H1 (cell line): ENCODE results near the gene ENO4. TPM values are rescaled to one million over a fixed set of nuclear protein-coding genes. Genes with fewer than 3 reads are reported as not detected.

Source experiments
- CTCF ChIA-PET: fragments of 300-600 bp; sonication (Branson Sonifier 250); formaldehyde crosslinking; loops from one replicate; lab custom pipeline; 2021; ENCODE audit not compliant: partially characterized antibody; lab: Charles Lee
- POLR2A ChIA-PET: fragments of 300-600 bp; sonication (Branson Sonifier 250); formaldehyde crosslinking; loops from one replicate; lab custom pipeline; 2021; ENCODE audit warnings: inconsistent platforms; ENCODE audit not compliant: partially characterized antibody; lab: Charles Lee
- DNase-seq, 2 experiments: peaks; one replicate each; pipeline versions ENCODE4 v3.0.0 to v3.0.0-alpha.2; 2010 to 2022; ENCODE audit warnings: low spot score in 2 of 2, low read depth in 1 of 2, mixed read lengths in 1 of 2
- FAIRE-seq: peaks from 2 replicates; lab custom pipeline; 2011; peaks lifted over from hg19 to GRCh38; lab: Jason Lieb, UNC
- H2AFZ ChIP-seq: 2 replicates; pipeline ENCODE4 v1.8.1; 2012; ENCODE audit warnings: low read length, inconsistent platforms
- H2AK5ac ChIP-seq: 2 replicates; pipeline ENCODE4 v1.6.1; 2013; ENCODE audit warnings: low read depth, low read length
- H2BK120ac ChIP-seq: replicated peaks from 2 replicates; pipeline ENCODE3; 2013; ENCODE audit warnings: low read depth, low read length, inconsistent platforms
- H2BK12ac ChIP-seq: 2 replicates; pipeline ENCODE4 v1.6.1; 2013; ENCODE audit warnings: low read depth, low read length
- H2BK15ac ChIP-seq: 2 replicates; pipeline ENCODE4 v1.6.1; 2013; ENCODE audit warnings: low read length
- H2BK20ac ChIP-seq: 2 replicates; pipeline ENCODE4 v1.6.1; 2013; ENCODE audit warnings: low read length
- H2BK5ac ChIP-seq: 2 replicates; pipeline ENCODE4 v1.6.1; 2013; ENCODE audit warnings: low read depth, low read length
- H3K14ac ChIP-seq: 2 replicates; pipeline ENCODE4 v1.6.1; 2013; ENCODE audit warnings: inconsistent platforms; ENCODE audit not compliant: insufficient read length
- H3K18ac ChIP-seq: 2 replicates; pipeline ENCODE4 v1.6.1; 2013; ENCODE audit warnings: low read length; ENCODE audit errors: extremely low read depth
- H3K23ac ChIP-seq: 2 replicates; pipeline ENCODE4 v1.6.1; 2013; ENCODE audit warnings: inconsistent platforms; ENCODE audit not compliant: insufficient read length
- H3K23me2 ChIP-seq: 2 replicates; pipeline ENCODE4 v1.6.1; 2013; ENCODE audit warnings: low read depth, low read length
- H3K27ac ChIP-seq: 2 replicates; pipeline ENCODE4 v1.6.1; 2011; ENCODE audit warnings: low read depth, low read length, inconsistent platforms
- H3K27me3 ChIP-seq, 4 experiments: replicated peaks in 1 of 4; 1 replicate in 1 of 4; 2 replicates in 3 of 4; pipeline versions ENCODE4 v1.6.1 to v1.8.1; 2011 to 2013; ENCODE audit warnings: low read length in 3 of 4, mild to moderate bottlenecking in 3 of 4, inconsistent platforms in 2 of 4, mixed read lengths in 2 of 4, moderate library complexity in 1 of 4; ENCODE audit not compliant: control insufficient read depth in 3 of 4, insufficient read depth in 3 of 4; ENCODE audit errors: extremely low read depth in 1 of 4
- H3K36me3 ChIP-seq, 4 experiments: 2 replicates each; pipeline versions ENCODE4 v1.6.1 to v1.8.1; 2011 to 2013; ENCODE audit warnings: mild to moderate bottlenecking in 4 of 4, low read length in 3 of 4, moderate library complexity in 2 of 4, control low read depth in 1 of 4, inconsistent platforms in 1 of 4; ENCODE audit not compliant: insufficient read depth in 4 of 4, control insufficient read depth in 2 of 4
- H3K4ac ChIP-seq: replicated peaks from 2 replicates; pipeline ENCODE3; 2013; ENCODE audit warnings: low read length, low read depth, mixed read lengths, inconsistent platforms; ENCODE audit not compliant: insufficient read length
- H3K4me1 ChIP-seq, 4 experiments: replicated peaks in 1 of 4; 1 replicate in 1 of 4; 2 replicates in 3 of 4; pipeline versions ENCODE4 v1.6.1 to v1.8.1; 2011 to 2013; ENCODE audit warnings: low read length in 3 of 4, inconsistent platforms in 2 of 4, mixed read lengths in 1 of 4; ENCODE audit not compliant: insufficient read depth in 4 of 4, control insufficient read depth in 3 of 4
- H3K4me2 ChIP-seq, 2 experiments: 2 replicates each; pipeline versions ENCODE4 v1.6.1 to v1.8.1; 2011 to 2013; ENCODE audit warnings: low read depth in 2 of 2, low read length in 2 of 2, control low read depth in 1 of 2, inconsistent platforms in 1 of 2, mild to moderate bottlenecking in 1 of 2; ENCODE audit not compliant: insufficient read depth in 1 of 2
- H3K4me3 ChIP-seq, 4 experiments: fragments of 200-600, 300-600 bp in 1 of 4; sonication (generic), shearing (Covaris generic), sonication (Bioruptor Twin) in 1 of 4; 2 replicates each; pipeline versions ENCODE4 v1.5.1 to v1.8.1; 2011 to 2016; ENCODE audit warnings: low read length in 4 of 4, low read depth in 3 of 4, control low read depth in 2 of 4, inconsistent platforms in 2 of 4, mild to moderate bottlenecking in 2 of 4, mixed read lengths in 1 of 4, moderate library complexity in 1 of 4; ENCODE audit not compliant: insufficient read depth in 2 of 4; ENCODE audit errors: extremely low read depth in 1 of 4
- H3K56ac ChIP-seq: replicated peaks from 2 replicates; pipeline ENCODE3; 2013; ENCODE audit warnings: low read depth, mild to moderate bottlenecking, mixed read lengths, low read length, inconsistent platforms; ENCODE audit not compliant: insufficient read length
- H3K79me1 ChIP-seq: 2 replicates; pipeline ENCODE4 v1.6.1; 2013; ENCODE audit warnings: low read depth, low read length, control low read depth
- H3K79me2 ChIP-seq, 2 experiments: 2 replicates each; pipeline versions ENCODE4 v1.6.1 to v1.8.1; 2012 to 2013; ENCODE audit warnings: low read length in 2 of 2, mild to moderate bottlenecking in 2 of 2, inconsistent platforms in 1 of 2; ENCODE audit not compliant: insufficient read depth in 2 of 2, control insufficient read depth in 1 of 2
- H3K9ac ChIP-seq, 4 experiments: replicated peaks in 1 of 4; 1 replicate in 1 of 4; 2 replicates in 3 of 4; pipeline versions ENCODE4 v1.6.1 to v1.8.1; 2011 to 2013; ENCODE audit warnings: low read depth in 3 of 4, low read length in 3 of 4, control low read depth in 2 of 4, mild to moderate bottlenecking in 2 of 4, moderate library complexity in 2 of 4, inconsistent platforms in 1 of 4; ENCODE audit errors: extremely low read depth in 1 of 4
- H3K9me3 ChIP-seq, 2 experiments: 2 replicates each; pipeline versions ENCODE4 v1.6.1 to v1.8.1; 2012 to 2013; ENCODE audit warnings: mild to moderate bottlenecking in 2 of 2, moderate library complexity in 2 of 2, control low read depth in 1 of 2, inconsistent platforms in 1 of 2, low read depth in 1 of 2, low read length in 1 of 2, mixed read lengths in 1 of 2; ENCODE audit not compliant: insufficient read depth in 2 of 2
- H4K20me1 ChIP-seq, 2 experiments: replicated peaks in 1 of 2; 2 replicates each; pipeline versions ENCODE3 to v1.8.1; 2011 to 2013; ENCODE audit warnings: inconsistent platforms in 2 of 2, low read length in 2 of 2, mild to moderate bottlenecking in 1 of 2; ENCODE audit not compliant: insufficient read depth in 2 of 2, control insufficient read depth in 1 of 2
- H4K5ac ChIP-seq: 2 replicates; pipeline ENCODE4 v1.6.1; 2013; ENCODE audit warnings: low read length, low read depth, mixed read lengths, inconsistent platforms; ENCODE audit not compliant: insufficient read length
- H4K8ac ChIP-seq: 2 replicates; pipeline ENCODE4 v1.8.0; 2013; ENCODE audit warnings: mild to moderate bottlenecking, moderate library complexity, low read length, inconsistent platforms; ENCODE audit not compliant: insufficient read depth; ENCODE audit errors: extremely low read depth
- H4K91ac ChIP-seq: replicated peaks from 2 replicates; pipeline ENCODE3; 2013; ENCODE audit warnings: low read length, mixed read lengths, inconsistent platforms; ENCODE audit not compliant: insufficient read length
- CHD1 ChIP-seq: IDR thresholded peaks from 2 replicates; pipeline ENCODE4 v1.6.1; 2012; ENCODE audit warnings: low read depth, low read length, improper control_type of control experiment
- CREB1 ChIP-seq: IDR thresholded peaks from 2 replicates; pipeline ENCODE4 v1.6.1; 2012; ENCODE audit warnings: inconsistent platforms
- GABPA ChIP-seq: IDR thresholded peaks from 2 replicates; pipeline ENCODE4 v1.6.1; 2011; ENCODE audit warnings: mild to moderate bottlenecking, low read length, moderate library complexity, borderline replicate concordance; ENCODE audit not compliant: insufficient read depth
- MAFK ChIP-seq: IDR thresholded peaks from 2 replicates; pipeline ENCODE4 v1.6.1; 2012; ENCODE audit warnings: low read depth, mild to moderate bottlenecking, improper control_type of control experiment, low read length
- SP2 ChIP-seq: IDR thresholded peaks from 2 replicates; pipeline ENCODE4 v1.6.1; 2012; ENCODE audit warnings: mild to moderate bottlenecking, low read length, inconsistent platforms
- WGBS, 2 experiments: shearing (Covaris generic) in 1 of 2; methylation state at CpG; one replicate each; pipeline versions ENCODE4 v1.1.6 to v1.1.7; 2013 to 2015; ENCODE audit warnings: low lambda C conversion rate in 2 of 2, mixed read lengths in 2 of 2, inconsistent platforms in 1 of 2, low coverage in 1 of 2, missing lambda C conversion rate in 1 of 2; ENCODE audit not compliant: insufficient replicate concordance in 2 of 2, insufficient coverage in 1 of 2, insufficient read length in 1 of 2; ENCODE audit errors: extremely low coverage in 1 of 2, missing lambda C conversion rate in 1 of 2; 5-methylcytosine and 5-hydroxymethylcytosine counted together
- polyA plus RNA-seq, 7 experiments: library from polyadenylated mRNA; depleted of rRNA in 3 of 7; stranded (reverse) in 5 of 7; unstranded in 2 of 7; fragments of >200 nt in 5 of 7; fragments of 200-250 nt in 2 of 7; gene quantifications; 1 replicate in 5 of 7; 2 replicates in 1 of 7; 4 replicates in 1 of 7; pipeline versions ENCODE4 v1.2.1 to v1.2.3, GENCODE V29; 2011 to 2013; ENCODE audit warnings: missing spikeins in 2 of 7, mixed read lengths in 2 of 7
- total RNA-seq: library from RNA; stranded (reverse); fragmentation: NEBNext Ultra II Directional; extraction: Animal tissue kit (Norgen Biotek cat#: 25700); gene quantifications from 2 replicates; pipeline ENCODE4 v1.2.1, GENCODE V29; 2021
- TF ChIP-seq, protein P1 (sequence below), 3 experiments: IDR thresholded peaks; 1 replicate in 2 of 3; 2 replicates in 1 of 3; pipeline versions ENCODE4 v1.5.1 to v1.6.1; 2011; ENCODE audit warnings: low read length in 3 of 3, mild to moderate bottlenecking in 3 of 3, inconsistent platforms in 2 of 3, low read depth in 1 of 3, moderate library complexity in 1 of 3; ENCODE audit not compliant: insufficient read depth in 1 of 3; ENCODE audit errors: control extremely low read depth in 1 of 3

The ENO4 gene
- total and polyA plus RNA-seq, 2 of the 8 experiments (the other 6 are each of a cell fraction or from before 2014, with no cell fraction given): 0.77 TPM; not detected in 1

DNA sequence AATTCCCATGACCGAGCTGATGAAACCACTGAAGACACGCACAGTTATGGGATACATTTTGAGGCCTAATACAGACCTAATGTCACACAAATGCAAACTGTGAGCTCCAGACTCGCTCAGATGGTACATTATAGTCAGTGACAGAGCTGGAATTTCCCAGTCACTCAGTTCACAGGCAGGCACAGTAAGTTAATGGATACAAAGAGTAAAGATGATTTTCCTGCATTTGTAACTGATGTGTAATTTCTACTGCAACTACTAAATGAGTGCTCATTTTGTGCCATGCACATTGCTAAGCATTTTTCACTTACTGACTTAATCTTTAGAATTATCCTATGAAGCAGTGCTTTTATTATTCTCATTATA lies 56.5 kb downstream of the ENO4 start:
- Histone ChIP-seq H2AFZ (no peak overlapping the region), H3K79me1 (no peaks in the 10 kb centered on the region), H3K18ac (no peak overlapping the region), H2BK120ac (no peak overlapping the region), H2BK12ac (no peak overlapping the region), H3K9me3 (no peaks in the 10 kb centered on the region), H2BK20ac (no peak overlapping the region), H4K20me1 (no peaks in the 10 kb centered on the region), H3K23me2 (no peaks in the 10 kb centered on the region), H3K4ac (no peak overlapping the region), H3K79me2 (no peaks in the 10 kb centered on the region), H3K14ac (no peak overlapping the region), H4K91ac (no peak overlapping the region), H4K8ac (no peak overlapping the region), H3K27ac (no peak overlapping the region), H3K9ac (no peak overlapping the region), H2BK15ac (no peak overlapping the region), H3K4me3 (no peak overlapping the region), H2AK5ac (no peak overlapping the region), H2BK5ac (no peak overlapping the region), H4K5ac (no peak overlapping the region), H3K4me1 (no peaks in the 10 kb centered on the region), H3K23ac (no peak overlapping the region), H3K27me3 (no peaks in the 10 kb centered on the region), H3K4me2 (no peak overlapping the region), H3K56ac (no peak overlapping the region), H3K36me3 (peaks cover 0 to 3% (median 0%) of the 10 kb centered on the region in 4 experiments; a peak in 1 of 8 replicates)
- FAIRE-seq: no peak
- DNase-seq: no peak
- TF ChIP-seq SP2: no peak
- 0 out of 2 replicates have a peak, but pooled peaks have one; percentile 1 for TF ChIP-seq MAFK
- TF ChIP-seq CHD1: no peak
- TF ChIP-seq, protein P1, sequence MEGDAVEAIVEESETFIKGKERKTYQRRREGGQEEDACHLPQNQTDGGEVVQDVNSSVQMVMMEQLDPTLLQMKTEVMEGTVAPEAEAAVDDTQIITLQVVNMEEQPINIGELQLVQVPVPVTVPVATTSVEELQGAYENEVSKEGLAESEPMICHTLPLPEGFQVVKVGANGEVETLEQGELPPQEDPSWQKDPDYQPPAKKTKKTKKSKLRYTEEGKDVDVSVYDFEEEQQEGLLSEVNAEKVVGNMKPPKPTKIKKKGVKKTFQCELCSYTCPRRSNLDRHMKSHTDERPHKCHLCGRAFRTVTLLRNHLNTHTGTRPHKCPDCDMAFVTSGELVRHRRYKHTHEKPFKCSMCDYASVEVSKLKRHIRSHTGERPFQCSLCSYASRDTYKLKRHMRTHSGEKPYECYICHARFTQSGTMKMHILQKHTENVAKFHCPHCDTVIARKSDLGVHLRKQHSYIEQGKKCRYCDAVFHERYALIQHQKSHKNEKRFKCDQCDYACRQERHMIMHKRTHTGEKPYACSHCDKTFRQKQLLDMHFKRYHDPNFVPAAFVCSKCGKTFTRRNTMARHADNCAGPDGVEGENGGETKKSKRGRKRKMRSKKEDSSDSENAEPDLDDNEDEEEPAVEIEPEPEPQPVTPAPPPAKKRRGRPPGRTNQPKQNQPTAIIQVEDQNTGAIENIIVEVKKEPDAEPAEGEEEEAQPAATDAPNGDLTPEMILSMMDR (IDR thresholded peaks at IDR 0.05; ENCODE audit: control extremely low read depth in 1 of 3, insufficient read depth in 1 of 3, low read depth in 1 of 3, low read length in 3 of 3): no peak
- TF ChIP-seq CREB1: no peak
- no peak for TF ChIP-seq GABPA
- CTCF ChIA-PET: interaction anchor here (0.9 kb wide), 1 partner anchor 109 kb away, joined by 4 read pairs; no protein-coding TSS in a partner anchor
- WGBS, 2 experiments: 99% methylated on average over 3 of the region's 3 CpGs; no CpG with 5 or more reads in 1 of the 2 experiments
- POLR2A ChIA-PET: no interaction called here
